ENCODE results near the gene DHX8. TPM values are rescaled to one million over a fixed set of nuclear protein-coding genes. Genes with fewer than 3 reads are reported as not detected.

The DHX8 gene
- total and polyA plus RNA-seq, 2 of the 8 experiments (the other 6 are each of a cell fraction or from before 2014, with no cell fraction given) = 30.5 to 59.4 TPM

- TF ChIP-seq E2F6 (IDR thresholded peaks at IDR 0.05) (no peak), YY1 (IDR thresholded peaks at IDR 0.05; ENCODE audit: low read depth, low read length) (no peak), EZH2 (IDR thresholded peaks at IDR 0.05; ENCODE audit: low read depth, low read length, severe bottlenecking) (no peak), BCL11A (IDR thresholded peaks at IDR 0.05; ENCODE audit: low read depth in 2 of 2, low read length in 2 of 2) (no peak), KDM4A (IDR thresholded peaks at IDR 0.05; ENCODE audit: low read depth, low read length, severe bottlenecking) (no peak), ASH2L (IDR thresholded peaks at IDR 0.05; ENCODE audit: low read length) (no peak), CREB1 (IDR thresholded peaks at IDR 0.05) (no peak)
These were observed 77.0 kb downstream of the DHX8 start (continued) for GRCh38 chr17:43560461-43561427.

Measured in H1 (cell line).